ENCODE results near the gene OR8H2. TPM values are rescaled to one million over a fixed set of nuclear protein-coding genes. Genes with fewer than 3 reads are reported as not detected.
"Not testable (repeated sequence)": the region's sequence is repeated elsewhere in the genome, so short reads cannot be mapped to it uniquely, and the experiment has no call there.

Gene OR8H2, protein sequence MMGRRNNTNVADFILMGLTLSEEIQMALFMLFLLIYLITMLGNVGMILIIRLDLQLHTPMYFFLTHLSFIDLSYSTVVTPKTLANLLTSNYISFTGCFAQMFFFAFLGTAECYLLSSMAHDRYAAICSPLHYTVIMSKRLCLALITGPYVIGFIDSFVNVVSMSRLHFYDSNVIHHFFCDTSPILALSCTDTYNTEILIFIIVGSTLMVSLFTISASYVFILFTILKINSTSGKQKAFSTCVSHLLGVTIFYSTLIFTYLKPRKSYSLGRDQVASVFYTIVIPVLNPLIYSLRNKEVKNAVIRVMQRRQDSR
- polyA plus RNA-seq (ENCODE audit: insufficient read length in 4 of 4) = under 1 TPM in 2 of 4 donors, not detected in 2; 0.07 to 0.08 TPM

GRCh38 chr11:56103210-56103737 lies at the start of gene OR8H2:
Gene OR8H2 (plus strand): TSS chr11:56103687. CDS start chr11:56105043, 1,356 bp downstream.
- no peak for DNase-seq (ENCODE audit: low read depth in 4 of 4, low spot score in 2 of 4)

DNA sequence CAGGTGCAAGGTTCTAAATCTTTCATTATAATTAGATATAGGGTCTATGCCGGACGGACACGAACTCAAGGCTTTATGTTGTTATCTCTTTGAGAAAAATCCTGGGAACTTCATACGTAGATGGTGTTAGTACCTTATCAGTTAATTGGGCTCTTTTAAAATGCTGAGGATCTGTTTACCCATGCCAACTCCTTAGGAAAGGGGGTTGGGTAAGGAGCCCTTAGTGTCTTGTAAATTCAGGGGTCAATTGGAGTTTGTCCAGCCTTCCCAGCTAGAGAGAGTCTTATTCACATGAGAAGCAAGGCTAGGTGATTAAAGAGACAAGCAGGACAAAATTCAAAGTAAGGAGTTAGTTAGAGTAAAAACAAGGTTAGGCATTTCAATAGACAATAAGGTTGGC lies 47.1 kb upstream of the OR8H2 start:
- not testable (repeated sequence) for DNase-seq (ENCODE audit: low read depth in 4 of 4, low spot score in 2 of 4)

- not testable (repeated sequence) for DNase-seq (ENCODE audit: low read depth in 4 of 4, low spot score in 2 of 4)
Observed at GRCh38 chr11:56057661-56058237, 45.7 kb upstream of the OR8H2 start.

GRCh38 chr11:56058260-56058780 lies 45.2 kb upstream of the OR8H2 start:
- not testable (repeated sequence) for DNase-seq (ENCODE audit: low read depth in 4 of 4, low spot score in 2 of 4)

DNA sequence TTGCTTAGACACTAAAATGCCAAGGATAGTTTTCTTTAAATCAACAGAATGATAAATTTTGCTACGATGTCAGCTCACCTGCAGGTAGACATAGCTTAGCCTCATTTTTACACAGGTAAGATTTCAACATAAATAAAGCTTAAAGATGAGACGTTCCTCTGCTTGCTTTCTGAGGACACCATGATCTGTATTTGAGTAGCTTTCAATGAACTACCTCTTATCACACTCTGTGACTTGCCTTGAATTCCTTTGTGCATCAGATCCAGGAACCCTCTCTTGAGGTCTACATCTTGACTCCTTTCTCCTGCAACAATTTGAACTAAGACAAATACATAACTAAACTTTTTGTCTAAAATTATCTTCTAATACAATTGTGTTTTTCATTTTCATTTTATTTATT lies 36.5 kb upstream of the OR8H2 start:
- DNase-seq (ENCODE audit: low read depth in 4 of 4, low spot score in 2 of 4) = no peak

DNA sequence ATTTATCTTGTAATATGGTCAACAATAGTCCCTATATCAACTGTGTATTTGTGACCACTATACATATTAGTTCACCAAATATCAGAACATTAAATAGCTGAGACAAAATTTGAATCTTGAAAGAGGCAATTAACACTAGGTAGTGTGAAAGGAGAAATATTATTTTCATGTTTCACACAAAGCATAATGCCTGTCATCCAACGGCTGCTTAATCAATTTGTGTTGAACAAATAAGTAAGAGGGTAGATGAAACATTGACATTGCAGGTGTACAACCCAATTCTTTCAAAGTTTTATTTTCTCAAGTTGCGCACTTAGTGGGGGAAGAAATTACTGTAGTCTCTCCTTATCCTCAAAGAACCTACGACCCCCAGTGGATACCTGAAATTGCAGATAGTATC lies 13.8 kb upstream of the OR8H2 start:
- DNase-seq (ENCODE audit: low read depth in 4 of 4, low spot score in 2 of 4) = no peak

DNA sequence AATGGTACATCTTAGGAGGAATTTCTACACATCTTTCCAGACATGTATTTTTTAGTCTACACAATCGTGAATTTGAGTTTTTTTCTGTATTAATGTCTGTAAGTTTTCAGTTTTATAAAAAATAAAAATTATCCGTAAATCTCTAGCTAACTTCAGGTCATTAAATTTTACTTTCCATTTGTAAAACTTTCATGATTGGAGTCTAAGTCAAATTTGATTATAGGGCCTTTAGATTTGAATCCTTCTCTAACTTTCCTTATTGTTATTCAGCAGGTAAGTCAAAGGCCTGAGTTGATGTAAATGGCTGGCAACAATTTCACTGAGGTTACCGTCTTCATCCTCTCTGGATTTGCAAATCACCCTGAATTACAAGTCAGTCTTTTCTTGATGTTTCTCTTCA lies 10.5 kb upstream of the OR8H2 start, which contains the start of gene OR8I2:
Gene OR8I2, plus strand, starts transcription at position 301 of the 400 bp plus-strand sequence. Its CDS starts 0 bp downstream, at position 301.
- no peak for DNase-seq (ENCODE audit: low read depth in 4 of 4, low spot score in 2 of 4)

GRCh38 chr11:56122073-56122472 lies 18.6 kb downstream of the OR8H2 start, which contains the start of gene OR8H3:
Gene OR8H3 (plus strand): TSS chr11:56122373. CDS start chr11:56122373, 0 bp downstream.
- no peak for DNase-seq (ENCODE audit: low read depth in 4 of 4, low spot score in 2 of 4)

DNA sequence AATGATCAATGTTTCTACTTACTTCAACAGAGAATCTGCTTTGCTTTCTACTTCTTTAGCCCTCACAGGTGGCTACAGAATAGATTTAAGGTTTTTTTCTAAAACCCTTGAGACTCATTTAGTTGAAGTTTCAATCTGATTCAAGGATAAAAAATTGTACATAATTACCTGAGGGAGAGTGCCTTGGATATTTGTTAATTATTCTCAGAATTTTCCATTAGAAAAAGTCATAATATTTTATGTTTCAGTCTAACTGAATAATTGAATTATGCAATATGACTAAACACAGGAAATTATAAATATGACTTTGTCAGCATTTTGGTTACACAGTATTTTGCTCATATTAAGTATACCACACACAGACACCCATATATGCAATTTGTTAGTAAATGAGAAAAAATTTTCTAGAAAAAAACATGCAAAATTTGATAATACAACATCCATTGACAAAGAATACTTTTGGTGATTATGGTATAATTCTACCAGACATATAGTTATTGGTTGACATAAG lies 36.7 kb downstream of the OR8H2 start, which contains the start of gene OR8J3:
Gene OR8J3, minus strand, starts transcription at position 51 of the 511 bp plus-strand sequence. CDS start 2,483 bp downstream, outside the sequence.
- DNase-seq (ENCODE audit: low read depth in 4 of 4, low spot score in 2 of 4) = no peak

DNA sequence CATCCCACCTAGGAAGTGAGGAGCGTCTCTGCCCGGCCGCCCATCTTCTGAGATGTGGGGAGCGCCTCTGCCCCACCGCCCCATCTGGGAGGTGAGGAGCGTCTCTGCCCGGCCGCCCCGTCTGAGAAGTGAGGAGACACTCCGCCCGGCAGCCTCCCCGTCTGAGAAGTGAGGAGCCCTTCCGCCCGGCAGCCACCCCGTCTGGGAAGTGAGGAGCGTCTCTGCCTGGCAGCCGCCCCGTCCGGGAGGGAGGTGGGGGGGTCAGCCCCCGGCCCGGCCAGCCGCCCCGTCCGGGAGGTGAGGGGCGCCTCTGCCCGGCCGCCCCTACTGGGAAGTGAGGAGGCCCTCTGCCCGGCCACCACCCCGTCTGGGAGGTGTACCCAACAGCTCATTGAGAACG lies 40.2 kb downstream of the OR8H2 start:
- not testable (repeated sequence) for DNase-seq (ENCODE audit: low read depth in 4 of 4, low spot score in 2 of 4)

GRCh38 chr11:56151376-56151775 lies 47.9 kb downstream of the OR8H2 start:
- DNase-seq (ENCODE audit: low read depth in 4 of 4, low spot score in 2 of 4) = no peak

DNA sequence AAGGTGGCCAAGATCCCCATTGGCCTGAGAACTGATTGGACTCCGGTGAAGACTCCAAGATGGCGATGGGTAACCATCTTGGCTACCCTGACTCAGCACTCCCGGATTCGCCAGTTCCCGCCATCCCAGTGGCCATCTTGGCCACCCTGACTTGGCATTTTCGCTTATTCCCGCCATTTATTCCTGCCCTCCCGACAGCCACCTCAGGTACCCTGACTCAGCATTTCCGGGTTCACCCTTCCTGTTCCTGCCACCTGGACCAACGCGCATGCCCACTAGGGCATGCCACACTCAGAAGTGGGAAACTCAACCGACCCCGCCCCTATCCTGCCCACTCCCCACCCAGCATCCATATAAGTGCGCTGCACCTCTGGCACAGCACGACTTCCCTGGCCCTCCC lies 48.8 kb downstream of the OR8H2 start:
- DNase-seq (ENCODE audit: low read depth in 4 of 4, low spot score in 2 of 4) = no peak

Other genes starting within 250 kb of the OR8H2 start
- not detected for gene TRIM51, start 220.4 kb upstream of the OR8H2 start, polyA plus RNA-seq (ENCODE audit: insufficient read length in 4 of 4)
- not detected for gene OR5W2, start 189.1 kb upstream of the OR8H2 start, polyA plus RNA-seq (ENCODE audit: insufficient read length in 4 of 4)
- gene OR5I1, start 167.3 kb upstream of the OR8H2 start, polyA plus RNA-seq (ENCODE audit: insufficient read length in 4 of 4) = not detected
- gene OR10AG1, start 133.7 kb upstream of the OR8H2 start, polyA plus RNA-seq (ENCODE audit: insufficient read length in 4 of 4) = not detected
- gene OR5F1, start 109.1 kb upstream of the OR8H2 start, polyA plus RNA-seq (ENCODE audit: insufficient read length in 4 of 4) = not detected
- under 1 TPM in 3 of 4 donors, not detected in 1; 0.03 to 0.09 (median 0.09) TPM for gene OR5AS1, start 76.0 kb upstream of the OR8H2 start, polyA plus RNA-seq (ENCODE audit: insufficient read length in 4 of 4)
- gene OR8I2, start 10.4 kb upstream of the OR8H2 start, polyA plus RNA-seq (ENCODE audit: insufficient read length in 4 of 4) = not detected
- not detected for gene OR8H3, start 18.7 kb downstream of the OR8H2 start, polyA plus RNA-seq (ENCODE audit: insufficient read length in 4 of 4)
- not detected for gene OR8J3, start 36.5 kb downstream of the OR8H2 start, polyA plus RNA-seq (ENCODE audit: insufficient read length in 4 of 4)
- gene OR8K5, start 56.6 kb downstream of the OR8H2 start, polyA plus RNA-seq (ENCODE audit: insufficient read length in 4 of 4) = not detected
- not detected for gene OR5J2, start 72.9 kb downstream of the OR8H2 start, polyA plus RNA-seq (ENCODE audit: insufficient read length in 4 of 4)
- gene OR5T2, start 130.6 kb downstream of the OR8H2 start, polyA plus RNA-seq (ENCODE audit: insufficient read length in 4 of 4) = not detected
- not detected for gene OR5T3, start 148.6 kb downstream of the OR8H2 start, polyA plus RNA-seq (ENCODE audit: insufficient read length in 4 of 4)
- not detected for gene OR5T1, start 170.5 kb downstream of the OR8H2 start, polyA plus RNA-seq (ENCODE audit: insufficient read length in 4 of 4)
- not detected for gene OR8H1, start 188.6 kb downstream of the OR8H2 start, polyA plus RNA-seq (ENCODE audit: insufficient read length in 4 of 4)
- not detected for gene OR8K3, start 211.5 kb downstream of the OR8H2 start, polyA plus RNA-seq (ENCODE audit: insufficient read length in 4 of 4)
- not detected for gene OR8K1, start 242.4 kb downstream of the OR8H2 start, polyA plus RNA-seq (ENCODE audit: insufficient read length in 4 of 4)

Data from left renal cortex interstitium (tissue), 4 donors.